NCI-H345 (cell line): ENCODE data around the gene SLC6A6.

ENCODE experiments used
- DNase-seq: peaks from one replicate; lab custom pipeline; 2025; lab: John Stamatoyannopoulos, UW

Gene SLC6A6

DNA sequence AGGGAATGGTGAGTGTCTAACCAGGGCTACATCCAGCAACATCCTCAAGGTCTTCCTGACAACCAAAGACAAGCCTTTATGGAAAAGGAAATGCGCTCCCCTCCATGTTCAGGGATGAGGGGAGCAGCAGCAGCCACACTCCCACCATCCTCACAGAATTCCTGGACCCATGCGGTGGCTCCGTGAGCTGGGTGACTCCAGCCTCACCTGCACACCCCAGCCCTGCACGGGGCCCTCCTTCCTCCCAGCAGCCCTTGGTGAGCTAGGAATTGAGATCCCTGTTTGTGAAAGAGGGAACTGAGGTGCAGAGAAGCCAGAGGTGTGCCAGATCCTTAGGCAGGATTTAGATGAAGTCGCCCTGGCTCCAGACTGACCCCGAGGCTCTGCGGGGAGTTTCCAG, 85.4 kb downstream of the SLC6A6 start:
- DNase-seq = no peak

DNA sequence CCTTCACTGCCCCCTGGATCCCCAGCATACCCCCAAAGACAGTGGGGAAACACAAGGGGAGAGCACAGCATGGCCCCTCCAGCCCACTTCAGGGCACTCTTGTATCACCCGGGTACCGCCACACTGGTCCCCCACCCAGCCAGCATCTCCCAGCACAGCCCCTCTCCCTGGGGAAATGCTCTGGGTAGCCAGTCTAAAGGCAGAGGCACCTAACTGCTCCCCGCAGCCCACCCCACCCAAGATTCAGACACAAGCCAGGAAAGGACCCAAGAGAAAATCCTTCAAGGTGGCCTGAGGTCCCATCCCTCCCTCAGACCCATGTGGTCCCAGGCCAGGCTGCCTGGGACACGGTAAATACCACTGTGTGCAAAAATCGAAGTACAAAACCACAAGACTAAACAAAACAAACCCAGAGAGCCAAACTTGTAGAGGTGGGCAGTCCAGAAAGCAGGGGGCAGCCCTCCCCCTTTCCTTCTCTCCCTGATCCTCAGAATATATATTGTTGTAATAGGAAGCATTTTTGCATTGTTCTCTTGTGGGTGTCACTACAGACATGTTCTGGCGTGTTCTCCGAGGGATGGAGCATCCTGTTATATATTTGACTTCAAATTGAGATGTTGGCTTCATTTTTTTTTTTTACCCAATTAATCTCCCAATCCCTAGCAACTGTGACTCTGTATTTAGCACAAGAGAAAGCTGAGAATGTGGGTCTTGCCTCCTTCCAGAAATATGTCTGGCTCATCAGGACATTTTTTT, 86.1 kb downstream of the SLC6A6 start:
- DNase-seq = no peak

DNA sequence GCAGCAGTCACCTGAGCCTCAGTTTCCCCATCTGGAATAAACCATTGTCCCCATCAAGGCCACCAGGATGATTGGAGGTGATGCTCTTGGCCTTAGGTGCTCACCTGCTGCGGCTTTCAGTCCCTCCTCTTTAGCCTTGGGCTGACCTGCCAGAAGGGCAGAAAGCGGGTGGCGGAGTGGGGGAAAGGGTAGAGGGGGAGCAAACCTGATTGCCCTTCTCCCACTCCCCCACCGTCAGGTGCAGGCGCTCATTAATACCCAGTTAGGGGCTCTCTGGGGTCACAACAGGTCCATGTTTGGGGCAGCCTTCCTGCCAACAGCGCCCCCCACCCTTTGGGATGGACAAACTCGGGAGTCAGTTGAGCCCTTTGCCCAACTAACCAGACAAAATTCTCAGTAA, 87.2 kb downstream of the SLC6A6 start:
- no peak for DNase-seq

DNA sequence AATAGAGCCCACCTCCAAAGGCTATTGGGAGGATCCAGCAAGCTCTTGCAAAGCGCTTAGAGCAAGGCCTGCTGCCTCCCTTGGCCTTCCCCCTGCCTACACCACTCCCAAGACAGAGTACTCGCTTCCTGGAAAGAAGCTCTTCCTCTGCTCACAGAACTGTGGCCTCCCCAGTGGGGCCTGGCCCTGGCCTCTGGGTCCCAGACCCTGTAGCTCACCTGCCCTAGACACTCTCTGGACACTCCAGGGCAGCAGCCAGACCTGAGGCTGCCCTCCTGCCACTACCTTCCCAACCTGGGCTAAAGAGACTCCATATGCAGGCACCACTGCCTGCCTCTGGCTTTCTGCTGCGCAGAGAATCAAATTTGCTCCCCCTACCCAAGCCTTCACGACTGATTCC, 87.8 kb downstream of the SLC6A6 start:
- DNase-seq = no peak

DNA sequence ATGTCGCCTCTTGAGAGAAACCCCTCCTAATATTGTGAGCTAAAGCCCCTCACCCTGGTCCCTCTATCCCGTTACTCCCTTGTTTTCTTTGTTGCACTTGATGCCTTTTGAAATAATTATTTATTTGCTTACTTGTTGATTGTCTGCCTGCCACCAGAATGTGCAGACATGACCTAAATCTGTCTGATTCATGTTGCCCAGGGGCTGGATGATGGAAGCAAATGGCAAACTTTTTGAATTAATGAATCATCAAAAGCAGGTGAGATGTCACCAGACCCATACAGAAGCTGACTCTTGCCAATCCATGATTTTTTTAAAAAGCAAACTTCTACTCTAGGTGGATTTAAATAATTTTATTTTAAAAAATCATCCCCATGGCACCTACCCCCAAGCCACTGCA, 88.4 kb downstream of the SLC6A6 start:
- DNase-seq = no peak

DNA sequence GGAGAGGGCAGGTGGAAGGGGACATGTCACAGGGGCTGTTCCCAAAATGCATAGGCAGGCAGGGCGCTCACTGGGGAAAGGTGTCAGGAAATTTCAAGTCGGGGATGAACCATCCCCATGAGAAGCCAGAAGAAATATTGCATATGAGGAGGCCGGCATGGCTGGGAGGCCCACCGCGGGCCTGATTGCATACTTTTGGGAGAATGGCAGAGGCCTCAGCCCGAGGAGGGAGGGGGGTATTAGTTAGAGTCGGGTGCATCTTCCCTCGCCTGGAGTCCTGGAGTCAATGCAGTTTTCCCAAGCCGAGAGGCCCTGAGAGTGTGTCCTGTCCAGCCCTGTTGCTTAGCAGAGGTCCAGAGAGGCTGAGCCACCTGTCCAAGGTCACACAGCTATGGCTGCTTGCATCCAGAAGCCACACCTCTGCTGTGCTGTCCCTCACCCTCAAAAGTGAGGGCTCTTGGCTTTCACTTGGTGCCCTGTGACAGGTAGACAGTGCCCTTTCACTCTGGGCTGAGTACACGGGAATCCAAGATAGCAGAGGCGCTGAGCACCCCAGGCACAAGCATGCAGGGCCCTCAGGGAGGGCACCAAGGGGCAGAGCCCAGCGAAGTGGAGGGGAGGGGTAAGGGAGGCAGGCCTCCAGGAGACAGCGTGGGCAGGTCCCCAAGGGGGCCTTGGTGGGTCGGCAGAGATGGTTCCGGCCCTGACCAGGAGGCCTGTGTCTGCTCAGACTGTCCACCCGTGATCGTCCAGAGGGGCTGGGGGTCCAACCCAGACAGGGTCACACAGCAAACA, 89.2 kb downstream of the SLC6A6 start:
- DNase-seq = no peak

DNA sequence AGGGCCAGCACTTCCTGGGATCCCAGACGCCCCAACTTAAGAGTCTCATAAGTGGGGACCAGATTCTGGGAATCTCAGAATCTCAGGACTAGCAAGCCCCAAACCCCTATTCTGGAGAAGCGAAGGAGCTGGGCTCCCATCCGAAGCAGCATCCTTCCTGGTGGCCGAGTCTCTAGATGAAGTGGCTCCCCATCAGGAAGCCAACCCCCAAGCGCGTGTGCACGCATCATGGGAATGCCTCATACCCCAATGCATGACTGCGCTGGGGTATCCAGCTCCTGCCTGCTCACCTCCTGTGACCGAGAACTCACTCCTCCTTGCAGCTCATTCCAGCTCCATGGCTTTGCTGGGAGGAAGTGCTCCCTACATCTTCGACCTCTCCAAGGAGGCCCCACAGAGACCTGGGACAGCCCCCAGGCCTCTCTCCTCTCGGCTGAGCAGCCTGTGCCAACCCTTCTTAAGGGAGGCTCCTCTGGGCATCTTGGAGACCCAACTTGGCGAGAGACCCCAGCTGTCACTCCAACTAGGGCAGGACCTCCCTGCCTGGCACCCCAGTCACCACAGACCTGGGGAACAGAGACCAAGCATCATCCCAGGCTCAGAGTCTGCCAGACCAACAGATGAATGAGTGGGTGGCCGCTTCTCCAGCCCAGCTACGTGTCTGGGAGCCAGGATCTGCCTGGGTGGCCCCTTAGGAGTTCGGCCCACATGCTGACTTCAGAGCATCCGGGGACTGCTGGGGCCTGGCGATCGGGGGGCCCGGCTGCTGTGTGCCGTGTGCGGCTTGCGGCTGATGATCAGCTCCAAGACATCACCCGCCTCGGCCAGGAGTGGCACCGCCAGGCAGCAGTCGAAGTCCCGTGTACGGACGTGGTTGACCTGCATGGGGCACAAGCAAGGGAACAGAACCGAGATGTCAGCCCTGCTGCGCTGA, 90.8 kb downstream of the SLC6A6 start:
- no peak for DNase-seq

DNA sequence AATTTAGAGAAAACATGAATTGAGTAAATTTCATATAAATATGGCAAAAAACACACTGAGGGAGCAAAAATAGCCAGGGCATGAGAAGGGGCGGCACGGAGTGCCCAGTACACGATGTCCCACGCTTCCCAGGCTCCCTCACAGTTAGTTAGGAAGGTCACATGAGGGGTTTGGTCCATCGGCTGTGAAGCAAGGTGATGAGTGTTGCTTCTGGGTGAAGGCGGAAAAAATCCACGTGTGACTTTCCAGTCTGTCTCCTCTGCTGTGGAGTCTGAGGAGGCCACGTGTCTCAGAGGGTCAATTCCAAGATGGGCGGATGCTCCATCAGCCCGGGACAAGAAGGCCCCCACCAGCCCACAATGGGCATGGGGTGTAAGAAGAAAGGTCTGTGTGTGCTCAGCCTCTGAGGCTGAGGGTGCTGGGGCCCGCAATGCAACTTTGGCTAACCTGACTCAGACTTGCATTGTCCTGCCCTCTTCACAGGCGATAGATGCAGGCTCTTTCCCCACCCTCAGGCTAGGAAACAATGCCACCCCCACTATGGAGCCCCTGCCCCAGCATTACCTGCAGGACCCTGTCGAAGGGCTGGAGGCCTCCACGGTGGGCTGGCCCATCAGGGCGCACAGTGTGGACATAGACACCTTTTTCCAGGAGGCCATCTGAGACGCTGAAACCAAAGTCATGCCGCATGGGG, 92.0 kb downstream of the SLC6A6 start:
- no peak for DNase-seq

DNA sequence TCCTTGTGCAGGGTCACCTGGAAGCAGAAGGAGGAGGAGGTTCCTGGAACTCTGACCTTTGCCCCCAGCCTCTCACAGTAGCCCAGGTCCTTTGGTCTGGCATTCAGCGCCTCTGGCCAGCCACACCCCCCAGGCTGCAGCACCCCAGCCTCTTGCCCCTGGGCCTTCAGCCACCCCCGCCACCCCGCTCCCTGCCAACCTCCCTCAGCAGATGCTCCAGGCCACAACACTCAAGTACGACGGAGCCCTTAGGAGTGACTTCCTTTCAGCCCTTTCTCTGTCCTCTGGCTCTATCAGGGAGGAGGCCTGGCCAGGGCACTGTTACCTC, 92.5 kb downstream of the SLC6A6 start:
- DNase-seq = no peak

DNA sequence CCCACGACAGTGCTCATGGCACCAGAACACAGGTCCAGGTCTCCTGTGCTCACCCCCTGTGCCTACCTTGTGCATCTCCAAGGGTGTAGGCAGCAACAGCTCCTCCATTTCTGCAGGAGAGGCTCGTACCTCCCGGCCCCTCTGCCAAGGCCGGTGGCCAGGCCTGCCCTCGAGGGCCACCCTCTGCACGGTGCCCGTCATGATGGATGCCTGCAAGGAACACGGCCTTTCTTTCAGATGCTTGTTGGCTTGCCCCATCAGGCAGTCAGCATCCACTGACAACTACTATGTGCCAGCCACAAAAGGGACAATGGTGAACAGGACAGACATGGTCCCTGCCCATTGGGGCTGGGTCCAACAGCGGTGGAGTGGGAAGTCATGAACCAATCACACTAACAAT, 93.9 kb downstream of the SLC6A6 start:
- no peak for DNase-seq

DNA sequence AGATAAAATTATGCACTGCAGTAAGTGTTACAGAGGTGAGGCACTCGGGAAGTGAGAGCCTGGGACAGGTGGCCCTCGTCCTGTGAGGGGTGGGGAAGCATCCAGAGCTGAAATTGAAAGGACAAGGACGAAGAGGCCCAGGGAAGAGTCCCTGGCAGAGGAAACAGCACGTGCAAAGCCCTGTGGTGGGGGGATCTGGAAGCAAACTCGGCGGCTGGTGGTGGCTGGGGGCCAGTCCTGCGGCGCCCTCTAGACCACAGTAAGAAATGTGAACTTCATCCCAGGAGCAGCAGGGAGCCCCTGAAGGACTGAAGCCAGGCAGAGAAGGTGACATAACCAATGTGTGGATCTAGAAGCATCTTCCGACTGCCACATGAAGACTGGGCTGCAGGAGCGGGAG, 94.9 kb downstream of the SLC6A6 start:
- no peak for DNase-seq

DNA sequence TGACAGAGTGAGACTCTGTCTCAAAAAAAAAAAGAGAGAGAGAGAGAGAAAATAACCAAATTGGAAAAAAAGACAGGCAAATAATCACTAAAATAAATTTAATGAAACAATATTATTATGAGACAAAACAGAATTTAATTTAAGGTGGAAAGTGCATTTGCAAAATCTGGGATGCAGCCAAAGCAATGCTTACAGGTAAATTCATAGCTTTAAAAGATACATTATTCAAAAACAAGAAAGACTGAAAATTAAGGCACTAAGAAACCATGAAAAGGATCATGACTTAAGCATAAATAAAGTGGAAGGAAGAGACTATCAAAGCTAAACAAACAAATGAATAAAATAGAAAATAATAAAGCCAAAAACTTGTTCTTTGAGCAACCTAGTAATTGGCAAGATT, 100.1 kb downstream of the SLC6A6 start:
- no peak for DNase-seq

DNA sequence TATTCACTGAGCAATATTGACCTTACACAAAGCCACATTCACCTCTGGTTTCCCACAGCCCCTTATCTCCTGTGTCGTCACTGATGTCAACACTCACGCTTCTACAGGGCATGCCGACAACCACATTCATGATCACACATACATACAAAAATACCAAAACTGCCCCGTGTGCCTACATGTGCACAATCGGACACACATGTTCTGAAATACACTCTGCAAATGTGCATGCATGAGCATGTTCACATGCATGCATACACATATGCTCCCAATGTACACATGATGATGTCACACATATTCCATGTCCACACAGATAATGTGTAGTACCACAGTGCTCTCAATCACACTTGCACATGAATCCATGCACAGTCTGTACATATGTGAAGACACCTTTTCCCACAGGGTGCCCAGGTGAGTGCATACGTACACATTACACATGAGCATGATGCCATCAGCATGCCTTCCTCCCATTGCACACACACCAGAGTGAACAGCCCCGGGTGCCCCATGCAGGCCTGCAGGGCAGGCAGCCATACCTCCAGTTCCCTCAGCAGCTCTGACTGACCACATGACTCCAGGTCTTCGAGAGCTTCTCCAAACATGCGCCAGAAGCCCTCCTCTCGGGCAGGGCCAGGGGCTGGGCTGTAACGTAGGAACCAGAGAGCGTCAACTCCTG, 100.8 kb downstream of the SLC6A6 start:
- no peak for DNase-seq

DNA sequence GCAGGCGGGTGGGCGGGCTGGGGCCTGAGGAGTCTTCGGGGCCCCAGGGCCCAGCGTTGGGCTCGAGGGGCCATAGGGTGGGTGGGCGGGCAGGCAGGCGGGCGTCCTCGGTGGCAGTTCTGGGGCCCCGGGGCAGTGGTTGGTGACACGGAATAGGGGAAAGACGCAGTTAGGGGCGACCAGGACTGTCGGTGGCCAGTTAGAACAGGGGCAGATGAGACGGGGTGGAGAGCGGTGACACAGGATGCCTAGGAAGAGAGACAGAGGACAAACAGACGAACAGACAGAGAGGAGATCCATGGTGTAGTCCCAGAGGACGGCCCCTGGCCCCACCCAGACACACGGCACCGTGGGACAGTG, 101.3 kb downstream of the SLC6A6 start:
- DNase-seq = no peak

DNA sequence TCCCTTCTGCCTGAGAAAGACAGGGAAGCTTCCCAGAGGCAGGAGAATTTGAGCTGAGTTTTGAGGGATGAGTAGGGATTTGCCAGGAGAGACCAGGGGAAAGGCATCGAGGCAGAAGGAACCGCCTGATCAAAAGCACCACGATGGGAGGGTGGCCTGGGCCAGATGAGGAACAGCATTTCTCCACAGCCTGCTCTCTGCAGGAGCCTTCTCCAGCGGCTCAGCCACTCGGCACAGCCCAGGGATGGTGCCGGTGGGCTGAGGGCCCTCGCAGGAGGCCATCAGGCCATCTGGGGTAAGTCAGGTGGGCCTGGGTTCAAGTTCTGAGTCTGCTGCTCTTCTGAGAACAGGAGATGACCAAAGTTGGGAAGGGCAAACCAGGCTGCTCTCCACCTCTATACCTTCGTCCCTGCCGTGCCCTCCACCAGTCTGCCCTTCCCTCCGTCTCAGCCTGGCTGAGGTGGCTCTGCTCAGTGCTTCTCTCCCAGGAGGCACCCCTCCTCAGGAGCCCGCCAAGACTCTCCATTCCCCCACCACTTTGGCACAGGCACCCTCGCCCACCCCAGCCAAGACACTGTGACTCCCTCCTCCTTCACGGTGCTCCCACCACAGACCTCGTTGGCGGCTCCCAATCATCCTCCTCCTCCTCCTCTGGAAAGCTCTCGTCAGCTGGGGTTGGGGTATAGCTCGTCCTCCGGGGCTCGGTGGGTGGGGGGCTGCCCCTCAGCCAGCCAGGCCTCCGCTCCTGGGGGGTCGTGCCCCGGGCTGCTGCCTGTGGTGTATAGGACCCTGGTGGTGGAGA, 102.8 kb downstream of the SLC6A6 start:
- no peak for DNase-seq

DNA sequence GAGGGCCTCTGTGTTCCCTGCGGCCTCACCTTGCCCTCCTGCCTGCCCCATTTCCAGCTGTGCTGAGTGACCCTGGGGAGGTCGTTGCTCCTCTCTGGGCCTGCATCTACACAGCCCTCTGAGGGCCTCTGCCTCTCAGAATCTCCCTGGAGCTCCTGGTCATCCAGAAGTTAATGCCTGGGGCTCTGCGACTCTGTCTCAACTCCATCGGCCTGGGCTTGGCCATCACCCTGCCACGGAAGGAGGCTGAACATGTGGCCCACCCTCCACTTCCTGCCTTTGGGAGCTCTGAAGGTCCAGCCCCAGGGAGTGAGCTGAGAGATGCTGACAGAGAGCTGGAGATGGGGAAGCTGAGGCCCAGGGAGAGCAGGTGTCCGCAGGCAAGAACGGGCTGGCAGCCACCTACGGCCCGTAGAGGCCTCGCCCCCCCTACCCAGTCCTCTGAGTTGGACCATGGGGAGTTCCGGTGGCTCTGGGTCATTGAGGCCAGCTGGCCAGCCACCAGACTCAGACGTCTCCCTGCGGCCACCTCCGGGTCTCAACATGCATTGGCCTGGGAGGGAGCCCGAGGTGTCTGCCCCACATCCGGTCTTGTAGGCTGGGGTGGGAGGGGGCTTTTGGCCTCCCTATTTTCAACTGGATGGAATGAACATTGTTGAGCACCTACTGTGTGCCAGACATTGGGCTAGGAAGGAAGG, 103.5 kb downstream of the SLC6A6 start:
- DNase-seq = no peak

DNA sequence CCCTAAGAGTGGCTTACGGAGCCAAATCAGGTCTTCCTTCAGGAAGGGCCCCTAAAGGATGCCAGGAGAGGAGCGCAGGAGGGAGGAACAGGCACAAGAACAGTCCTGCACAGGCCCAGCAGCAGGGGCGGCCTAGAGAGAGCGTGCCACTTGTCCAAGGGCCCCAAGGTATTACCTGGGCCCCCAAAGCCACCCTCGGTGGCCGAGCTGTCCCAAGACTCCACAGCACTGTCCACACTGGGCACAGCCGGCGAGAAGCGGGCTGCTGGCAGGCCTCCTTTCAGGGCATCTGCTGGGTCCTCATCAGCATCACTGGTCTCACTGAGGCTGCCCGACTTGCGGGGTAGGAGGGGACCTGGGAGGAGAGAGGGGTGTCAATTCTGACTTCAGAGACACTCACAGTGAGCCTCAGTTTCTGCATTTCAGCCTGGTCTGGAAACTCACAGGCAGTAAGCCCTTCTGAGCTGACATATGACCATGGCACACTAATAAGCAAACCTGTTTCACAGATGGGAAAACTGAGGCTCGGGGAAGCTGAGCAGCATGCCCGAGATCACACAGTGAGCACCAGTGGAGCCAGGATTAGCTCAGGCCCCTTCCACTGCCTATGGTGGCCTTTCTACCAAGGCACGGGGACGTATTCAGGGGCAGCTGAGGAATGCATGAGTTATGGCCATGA, 104.4 kb downstream of the SLC6A6 start:
- DNase-seq = no peak

DNA sequence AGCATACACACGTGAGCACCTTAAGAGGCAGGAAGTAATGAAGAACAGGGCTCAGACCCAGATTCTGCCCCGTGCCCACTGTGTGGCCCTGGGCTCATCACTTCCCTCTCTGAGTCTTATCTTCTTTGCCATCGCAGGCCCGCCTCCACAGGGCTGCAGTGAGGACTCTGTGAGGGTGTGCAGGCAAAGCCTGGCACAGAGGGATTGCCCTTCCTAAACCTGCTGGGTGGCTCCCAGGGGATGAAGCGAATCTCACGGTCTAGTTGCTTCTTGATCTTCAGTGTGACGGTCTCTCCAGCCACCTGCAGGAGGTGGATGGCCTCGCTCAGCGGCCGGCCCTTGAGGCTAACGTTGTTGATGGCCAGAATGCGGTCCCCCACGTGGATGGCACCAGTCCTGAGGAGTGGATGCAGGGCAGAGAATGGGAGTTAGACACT, 104.9 kb downstream of the SLC6A6 start:
- no peak for DNase-seq

DNA sequence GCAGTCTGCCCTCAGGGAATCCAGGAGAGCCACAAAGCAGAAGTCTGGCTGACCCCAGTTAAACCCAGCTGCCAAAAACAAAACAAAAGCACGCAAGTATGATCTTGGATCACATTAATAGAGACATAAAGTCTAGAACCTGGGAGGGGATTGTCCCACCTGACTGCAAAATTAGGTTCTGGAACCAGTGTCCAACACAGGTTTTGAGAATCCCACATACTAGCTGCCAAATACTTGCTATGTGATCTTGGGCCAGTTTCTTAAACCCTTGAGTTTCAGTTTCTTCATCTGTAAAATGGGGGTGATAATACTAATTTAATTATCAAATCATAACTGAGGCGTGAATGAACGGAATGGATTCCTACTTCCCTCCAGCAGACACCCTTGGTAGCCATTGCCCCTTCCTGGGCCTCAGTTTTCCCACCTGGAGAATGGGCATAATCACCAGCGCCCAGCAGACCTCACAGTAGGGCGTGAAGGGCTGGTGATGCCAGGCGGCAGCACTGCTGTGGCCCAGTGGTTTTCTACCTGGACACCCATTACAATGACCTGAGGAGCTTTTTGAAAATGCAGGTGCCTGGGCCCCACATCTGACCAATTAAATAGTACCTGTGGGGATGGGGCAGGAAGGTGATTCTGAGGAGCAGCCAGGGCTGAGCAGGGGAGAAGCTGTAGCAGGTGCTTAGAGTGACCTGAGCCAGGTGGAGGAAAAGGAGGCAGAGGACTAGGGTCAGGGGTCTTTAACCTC, 105.5 kb downstream of the SLC6A6 start:
- DNase-seq = no peak
